DOHH2 (cell line): Measurements from ENCODE around the gene DIPK1A.

Source experiments
- H3F3A ChIP-seq: fragments of 200-600 bp; sonication (generic), shearing (Covaris generic); 2 replicates; pipeline ENCODE4 v1.6.0; 2016; ENCODE audit warnings: antibody characterized with exemption, mild to moderate bottlenecking; ENCODE audit not compliant: control insufficient read depth, insufficient read depth
- H3K27ac ChIP-seq: fragments of 200-600 bp; sonication (generic); 2 replicates; pipeline ENCODE4 v1.5.1; 2014; ENCODE audit warnings: low read depth, mild to moderate bottlenecking, low read length, moderate library complexity
- H3K27me3 ChIP-seq: fragments of 200-600 bp; sonication (generic); 2 replicates; pipeline ENCODE4 v1.6.1; 2014; ENCODE audit warnings: mild to moderate bottlenecking, low read length, mixed read lengths; ENCODE audit not compliant: control insufficient read depth
- H3K36me3 ChIP-seq: fragments of 200-600 bp; sonication (generic); 2 replicates; pipeline ENCODE4 v1.6.1; 2014; ENCODE audit warnings: mild to moderate bottlenecking, low read length, moderate library complexity, mixed read lengths; ENCODE audit not compliant: control insufficient read depth
- H3K4me1 ChIP-seq: fragments of 200-600 bp; sonication (generic); 2 replicates; pipeline ENCODE4 v1.6.1; 2014; ENCODE audit warnings: mild to moderate bottlenecking, low read length, mixed read lengths; ENCODE audit not compliant: control insufficient read depth
- H3K4me2 ChIP-seq: fragments of 200-600 bp; sonication (generic); 2 replicates; pipeline ENCODE4 v1.6.0; 2014; ENCODE audit warnings: mild to moderate bottlenecking, low read length, moderate library complexity
- H3K4me3 ChIP-seq: fragments of 200-600 bp; sonication (generic); 2 replicates; pipeline ENCODE4 v1.5.1; 2014; ENCODE audit warnings: mild to moderate bottlenecking, low read length, mixed read lengths
- H3K79me2 ChIP-seq: fragments of 200-600 bp; sonication (generic); 2 replicates; pipeline ENCODE4 v1.6.1; 2014; ENCODE audit warnings: mild to moderate bottlenecking, low read length, mixed read lengths; ENCODE audit not compliant: control insufficient read depth
- H3K9me2 ChIP-seq: fragments of 200-600 bp; sonication (generic); replicated peaks from 2 replicates; pipeline ENCODE4 v1.6.1; 2014; ENCODE audit warnings: mild to moderate bottlenecking, low read length, mixed read lengths; ENCODE audit not compliant: control insufficient read depth
- H3K9me3 ChIP-seq: fragments of 200-600 bp; sonication (generic); 2 replicates; pipeline ENCODE4 v1.6.1; 2014; ENCODE audit warnings: antibody characterized with exemption, low read length, mixed read lengths; ENCODE audit not compliant: control insufficient read depth, insufficient read depth
- H4K20me1 ChIP-seq: fragments of 200-600 bp; sonication (generic); 2 replicates; pipeline ENCODE4 v1.6.0; 2014; ENCODE audit warnings: low read depth, mild to moderate bottlenecking, antibody characterized with exemption, low read length, moderate library complexity; ENCODE audit not compliant: control insufficient read depth, insufficient read depth
- CTCF ChIP-seq: fragments of 200-600 bp; sonication (generic); IDR thresholded peaks from one replicate; pipeline ENCODE4 v1.5.1; 2014; ENCODE audit warnings: antibody characterized with exemption, mild to moderate bottlenecking, low read depth, low read length; ENCODE audit not compliant: poor library complexity, severe bottlenecking
- EZH2phosphoT487 ChIP-seq: fragments of 200-600 bp; sonication (generic); IDR thresholded peaks from 2 replicates; pipeline ENCODE4 v1.6.1; 2017; ENCODE audit warnings: borderline replicate concordance, mild to moderate bottlenecking, antibody characterized with exemption, low read length, moderate library complexity, mixed read lengths

The DIPK1A gene

DNA sequence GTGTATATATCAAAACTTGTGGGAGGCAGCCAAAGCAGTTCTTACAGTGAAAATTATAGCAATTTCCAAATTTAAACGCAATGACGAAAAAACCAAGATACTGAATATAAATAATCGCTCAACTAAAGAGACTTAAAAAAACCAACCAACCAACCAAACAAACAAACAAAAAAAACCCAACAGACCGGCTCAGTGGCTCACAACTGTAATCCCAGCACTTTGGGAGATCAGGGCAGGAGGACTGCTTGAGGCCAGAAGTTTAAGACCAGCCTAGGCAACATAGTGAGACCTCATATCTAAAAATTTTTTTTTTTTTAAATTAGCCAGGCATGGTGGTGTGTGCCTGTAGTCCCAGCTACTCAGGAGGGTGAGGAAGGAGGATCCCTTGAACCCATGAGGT lies 106.0 kb downstream of the DIPK1A start:
- no peak overlapping the region for H3K4me3 ChIP-seq
- TF ChIP-seq EZH2phosphoT487 (no peak), CTCF (no peak)
- H3K36me3 ChIP-seq, result peaks cover 5% of the 10 kb centered on the region
- no peaks in the 10 kb centered on the region for H3K27me3 ChIP-seq
- H3K27ac ChIP-seq, result no peak overlapping the region
- H3K79me2 ChIP-seq, result peaks cover 13% of the 10 kb centered on the region; the same call in 1 of the 2 replicates
- no peaks in the 10 kb centered on the region for H4K20me1 ChIP-seq
- H3K4me2 ChIP-seq, result no peak overlapping the region
- H3F3A ChIP-seq, result peaks cover 5% of the 10 kb centered on the region
- H3K9me3 ChIP-seq, result no peaks in the 10 kb centered on the region
- peaks cover 17% of the 10 kb centered on the region for H3K4me1 ChIP-seq
- no peaks in the 10 kb centered on the region for H3K9me2 ChIP-seq

DNA sequence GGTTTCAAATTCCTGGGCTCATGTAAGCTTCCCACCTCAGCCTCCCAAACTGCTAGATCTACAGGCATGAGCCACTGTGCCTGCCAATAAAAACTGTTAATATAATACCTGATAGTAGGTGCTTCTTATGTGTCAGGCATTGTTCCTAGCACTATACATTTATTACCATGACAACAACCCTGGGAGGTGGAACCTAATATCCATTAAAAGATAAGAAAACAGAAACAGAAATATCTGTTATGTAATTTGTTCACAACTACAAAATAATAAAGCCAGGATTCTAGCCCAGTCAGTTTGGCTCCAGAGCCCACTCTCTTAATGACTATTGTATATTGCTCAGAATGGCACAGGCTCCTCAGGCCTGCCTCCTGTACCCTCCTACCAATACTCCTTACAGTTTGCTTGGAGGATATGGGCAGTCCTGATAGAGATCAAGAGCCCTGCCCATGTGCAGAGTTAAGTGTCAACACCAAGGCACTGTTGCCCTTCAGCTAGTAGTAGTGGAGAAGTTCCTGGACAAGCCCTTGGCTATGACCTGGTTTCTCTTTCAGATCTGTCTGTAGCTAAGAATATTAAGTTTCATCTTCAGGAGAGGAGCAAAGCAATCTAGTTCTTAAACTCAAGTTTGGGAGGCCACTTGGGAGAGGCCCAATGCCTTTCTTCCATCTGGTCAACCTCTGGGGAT lies 107.0 kb downstream of the DIPK1A start:
- no peaks in the 10 kb centered on the region for H3F3A ChIP-seq
- H3K4me1 ChIP-seq, result peaks cover 8% of the 10 kb centered on the region
- H3K9me3 ChIP-seq, result no peaks in the 10 kb centered on the region
- TF ChIP-seq EZH2phosphoT487 (no peak), CTCF (no peak)
- peaks cover 8% of the 10 kb centered on the region for H3K36me3 ChIP-seq
- no peaks in the 10 kb centered on the region for H4K20me1 ChIP-seq
- H3K27ac ChIP-seq, result no peak overlapping the region
- peaks cover 13% of the 10 kb centered on the region; the same call in 1 of the 2 replicates for H3K79me2 ChIP-seq
- no peak overlapping the region for H3K4me3 ChIP-seq
- no peaks in the 10 kb centered on the region for H3K27me3 ChIP-seq
- H3K9me2 ChIP-seq, result no peaks in the 10 kb centered on the region
- H3K4me2 ChIP-seq, result no peak overlapping the region

- H3K4me2 ChIP-seq, result no peak overlapping the region
- peaks cover 8% of the 10 kb centered on the region; the same call in 1 of the 2 replicates for H3F3A ChIP-seq
- H3K79me2 ChIP-seq, result peaks cover 13% of the 10 kb centered on the region; the same call in 1 of the 2 replicates
- H4K20me1 ChIP-seq, result no peaks in the 10 kb centered on the region
- no peaks in the 10 kb centered on the region for H3K9me3 ChIP-seq
- H3K36me3 ChIP-seq, result peaks cover 8% of the 10 kb centered on the region
- TF ChIP-seq CTCF (no peak), EZH2phosphoT487 (no peak)
- H3K9me2 ChIP-seq, result no peaks in the 10 kb centered on the region
- no peak overlapping the region for H3K4me3 ChIP-seq
- no peaks in the 10 kb centered on the region for H3K27me3 ChIP-seq
- no peak overlapping the region for H3K27ac ChIP-seq
- H3K4me1 ChIP-seq, result no peaks in the 10 kb centered on the region
These were observed 108.0 kb downstream of the DIPK1A start for GRCh38 chr1:92853299-92853698.
